Cardiac fibroblast (primary cell): ENCODE results near the gene STARD9.
A peak's percentile ranks its signal among the peaks of the same experiment; 100 is the strongest.

ENCODE experiments used
- DNase-seq, 2 donors: peaks; one replicate each; pipeline versions ENCODE4 v3.0.0 to v3.0.0-alpha.2; 2010; ENCODE audit warnings: low read depth in 2 of 2
- H3K4me3 ChIP-seq, 2 donors: replicated peaks in 1 of 2; 1 replicate in 1 of 2; 2 replicates in 1 of 2; pipeline ENCODE4 v1.5.1; 2011; ENCODE audit warnings: low read depth in 2 of 2, low read length in 2 of 2, mild to moderate bottlenecking in 2 of 2, moderate library complexity in 1 of 2
- TF ChIP-seq, protein P1 (sequence below): IDR thresholded peaks from one replicate; pipeline ENCODE4 v1.5.1; 2011; ENCODE audit warnings: low read depth, mild to moderate bottlenecking, low read length, inconsistent platforms

The STARD9 gene

DNA sequence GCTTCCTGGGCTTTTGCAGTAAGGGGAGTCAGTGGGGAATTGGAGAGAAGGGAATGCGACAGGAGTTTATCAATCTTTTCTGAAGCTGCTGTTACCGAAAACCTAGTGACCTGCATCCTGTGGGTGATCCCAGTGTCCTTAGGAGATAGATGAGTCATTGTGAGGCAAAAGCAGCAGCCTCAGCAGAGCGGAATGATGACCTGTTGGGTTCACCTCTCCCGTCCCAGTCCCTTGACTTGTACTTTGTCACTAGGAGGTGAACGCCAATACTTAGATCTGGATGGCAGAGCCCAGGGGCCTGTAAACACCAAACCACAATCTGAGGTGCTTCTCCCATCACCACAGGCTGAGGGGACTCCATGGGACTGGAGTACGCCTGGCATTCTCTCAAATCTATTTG, 143.6 kb downstream of the STARD9 start:
- TF ChIP-seq, protein P1, sequence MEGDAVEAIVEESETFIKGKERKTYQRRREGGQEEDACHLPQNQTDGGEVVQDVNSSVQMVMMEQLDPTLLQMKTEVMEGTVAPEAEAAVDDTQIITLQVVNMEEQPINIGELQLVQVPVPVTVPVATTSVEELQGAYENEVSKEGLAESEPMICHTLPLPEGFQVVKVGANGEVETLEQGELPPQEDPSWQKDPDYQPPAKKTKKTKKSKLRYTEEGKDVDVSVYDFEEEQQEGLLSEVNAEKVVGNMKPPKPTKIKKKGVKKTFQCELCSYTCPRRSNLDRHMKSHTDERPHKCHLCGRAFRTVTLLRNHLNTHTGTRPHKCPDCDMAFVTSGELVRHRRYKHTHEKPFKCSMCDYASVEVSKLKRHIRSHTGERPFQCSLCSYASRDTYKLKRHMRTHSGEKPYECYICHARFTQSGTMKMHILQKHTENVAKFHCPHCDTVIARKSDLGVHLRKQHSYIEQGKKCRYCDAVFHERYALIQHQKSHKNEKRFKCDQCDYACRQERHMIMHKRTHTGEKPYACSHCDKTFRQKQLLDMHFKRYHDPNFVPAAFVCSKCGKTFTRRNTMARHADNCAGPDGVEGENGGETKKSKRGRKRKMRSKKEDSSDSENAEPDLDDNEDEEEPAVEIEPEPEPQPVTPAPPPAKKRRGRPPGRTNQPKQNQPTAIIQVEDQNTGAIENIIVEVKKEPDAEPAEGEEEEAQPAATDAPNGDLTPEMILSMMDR, result no peak
- H3K4me3 ChIP-seq, result no peak overlapping the region
- no peak for DNase-seq

DNA sequence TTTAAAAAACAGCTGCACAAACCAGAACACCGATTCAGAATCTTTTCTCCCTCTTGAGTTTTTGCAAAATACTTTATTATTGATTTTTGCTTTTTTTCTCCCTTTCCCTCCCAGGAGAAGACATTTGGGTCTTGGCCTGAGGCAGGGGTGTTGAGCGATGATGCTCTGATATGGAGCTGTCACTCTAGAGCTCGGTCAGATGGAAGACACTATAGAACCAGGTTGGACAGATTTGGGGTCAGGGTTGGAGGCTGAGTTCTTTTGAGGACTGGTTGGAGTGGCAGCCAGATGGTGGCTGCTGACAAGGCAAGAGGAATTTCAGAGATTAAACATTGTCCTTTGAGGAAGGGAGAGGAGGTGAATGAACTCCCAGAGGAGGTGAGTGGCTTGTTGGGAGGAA, 144.7 kb downstream of the STARD9 start:
- TF ChIP-seq, protein P1, result no peak
- H3K4me3 ChIP-seq, result no peak overlapping the region
- no peak for DNase-seq

DNA sequence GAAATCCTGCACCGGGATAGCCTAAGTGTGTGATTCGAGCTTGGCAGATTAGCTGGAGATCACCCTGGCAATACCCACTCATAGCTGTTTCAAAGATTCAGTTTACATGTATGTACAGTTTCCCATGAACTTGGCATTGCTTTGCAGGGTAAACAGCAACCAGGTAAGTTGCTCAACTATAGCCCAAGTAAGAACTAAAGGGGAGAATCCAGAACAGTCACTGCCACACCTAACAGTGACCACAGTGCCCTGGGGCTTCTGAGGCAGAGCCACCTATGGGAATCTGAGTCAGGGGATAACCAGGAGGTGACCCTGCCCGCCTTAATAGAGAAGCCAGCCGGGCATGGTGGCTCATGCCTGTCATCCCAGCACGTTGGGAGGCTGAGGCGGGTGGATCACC, 145.6 kb downstream of the STARD9 start:
- DNase-seq, result no peak
- H3K4me3 ChIP-seq, result no peak overlapping the region
- TF ChIP-seq, protein P1, result no peak

DNA sequence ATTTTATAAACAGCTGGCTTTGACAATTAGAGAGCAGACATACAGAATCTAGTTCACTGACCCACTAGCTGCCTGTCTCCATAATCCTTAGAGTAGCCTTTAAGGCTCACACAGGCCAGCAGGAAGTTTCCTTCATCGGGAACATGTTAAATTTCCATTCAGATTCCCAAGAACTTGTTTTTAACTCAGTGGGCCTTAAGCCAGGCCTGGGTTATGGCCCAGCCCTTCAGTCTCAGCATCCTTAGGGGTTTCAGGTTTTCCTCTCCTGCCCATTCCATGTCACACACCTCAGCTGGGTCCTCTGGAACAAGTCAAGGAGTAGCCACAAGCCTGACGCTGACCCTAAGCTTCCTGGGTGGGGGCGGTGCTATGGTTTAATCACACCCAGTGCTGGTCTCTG, 146.5 kb downstream of the STARD9 start:
- H3K4me3 ChIP-seq, result no peak overlapping the region
- TF ChIP-seq, protein P1, result no peak
- no peak for DNase-seq

DNA sequence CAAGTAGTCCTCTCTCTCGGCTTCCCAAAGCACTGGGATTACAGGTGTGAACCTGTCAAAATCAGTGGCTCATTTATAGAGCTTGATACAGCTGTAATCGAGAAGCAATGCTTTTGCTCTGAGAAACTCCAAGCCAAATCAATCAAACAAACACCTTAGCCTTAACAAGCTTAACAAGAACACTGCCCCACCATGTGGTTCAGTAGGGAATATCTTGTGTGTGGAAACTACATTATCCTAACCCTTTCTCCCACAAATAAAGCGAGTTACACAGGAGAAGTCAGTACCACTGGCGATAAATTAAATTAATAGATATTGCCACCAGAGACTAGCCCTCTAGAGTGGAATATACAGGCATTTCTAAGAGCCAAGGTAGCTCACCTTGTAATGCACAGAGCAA, 147.7 kb downstream of the STARD9 start:
- no peak overlapping the region for H3K4me3 ChIP-seq
- DNase-seq, result peak in 1 of 2 donors; percentile 10
- TF ChIP-seq, protein P1, result no peak

DNA sequence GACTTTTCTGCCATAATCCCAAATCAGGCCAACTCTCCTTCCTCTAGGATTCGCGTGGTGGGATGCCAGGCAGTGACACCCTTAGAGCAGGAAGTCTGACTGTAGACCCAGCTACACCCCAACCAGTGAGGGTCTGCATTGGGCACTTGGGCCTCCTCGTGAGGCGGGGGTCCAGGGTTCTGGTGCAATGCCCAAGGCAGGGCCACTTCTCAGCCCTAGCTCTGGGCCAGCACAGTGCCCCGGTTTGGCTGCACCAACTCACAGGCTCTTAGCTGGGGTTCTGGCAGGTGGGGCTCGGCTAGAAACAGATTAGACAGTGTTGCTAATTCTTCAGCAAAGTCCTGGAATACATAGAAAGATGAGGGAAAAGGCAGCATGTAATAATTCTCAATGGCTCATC, 148.9 kb downstream of the STARD9 start:
- no peak for DNase-seq
- TF ChIP-seq, protein P1, result no peak
- no peak overlapping the region for H3K4me3 ChIP-seq

DNA sequence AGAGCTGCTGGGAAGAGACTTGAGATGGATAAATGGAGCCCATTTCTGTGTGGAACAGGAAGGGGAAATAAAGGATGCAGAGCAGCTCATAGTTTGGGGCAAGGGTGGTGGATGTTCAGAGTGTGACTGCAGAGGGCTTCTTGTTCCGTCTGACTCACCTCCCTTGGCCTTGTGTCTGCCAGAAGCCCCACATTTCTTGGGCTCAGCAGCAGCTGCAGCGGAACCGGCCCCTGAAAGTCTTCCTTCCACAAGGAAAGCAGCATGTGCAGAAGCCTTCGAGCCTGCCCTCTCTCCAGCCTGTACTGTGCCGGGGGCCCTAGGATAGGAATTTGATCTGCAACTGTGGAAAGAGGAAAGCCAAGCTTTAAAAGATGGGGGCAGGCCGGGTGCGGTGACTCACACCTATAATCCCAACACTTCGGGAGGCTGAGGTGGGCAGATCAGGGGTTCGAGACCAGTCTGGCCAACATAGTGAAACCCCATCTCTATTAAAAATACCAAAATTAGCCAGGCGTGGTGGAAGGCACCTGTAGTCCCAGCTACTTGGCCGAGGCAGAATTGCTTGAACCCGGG, 150.0 kb downstream of the STARD9 start:
- TF ChIP-seq, protein P1, result no peak
- DNase-seq, result no peak
- H3K4me3 ChIP-seq, result no peak overlapping the region
